ENCODE results near the gene FAAP20. TPM values are rescaled to one million over a fixed set of nuclear protein-coding genes. Genes with fewer than 3 reads are reported as not detected.

The FAAP20 gene
- total RNA-seq, 1 experiment from 2014 or later: 72.1 TPM

DNA sequence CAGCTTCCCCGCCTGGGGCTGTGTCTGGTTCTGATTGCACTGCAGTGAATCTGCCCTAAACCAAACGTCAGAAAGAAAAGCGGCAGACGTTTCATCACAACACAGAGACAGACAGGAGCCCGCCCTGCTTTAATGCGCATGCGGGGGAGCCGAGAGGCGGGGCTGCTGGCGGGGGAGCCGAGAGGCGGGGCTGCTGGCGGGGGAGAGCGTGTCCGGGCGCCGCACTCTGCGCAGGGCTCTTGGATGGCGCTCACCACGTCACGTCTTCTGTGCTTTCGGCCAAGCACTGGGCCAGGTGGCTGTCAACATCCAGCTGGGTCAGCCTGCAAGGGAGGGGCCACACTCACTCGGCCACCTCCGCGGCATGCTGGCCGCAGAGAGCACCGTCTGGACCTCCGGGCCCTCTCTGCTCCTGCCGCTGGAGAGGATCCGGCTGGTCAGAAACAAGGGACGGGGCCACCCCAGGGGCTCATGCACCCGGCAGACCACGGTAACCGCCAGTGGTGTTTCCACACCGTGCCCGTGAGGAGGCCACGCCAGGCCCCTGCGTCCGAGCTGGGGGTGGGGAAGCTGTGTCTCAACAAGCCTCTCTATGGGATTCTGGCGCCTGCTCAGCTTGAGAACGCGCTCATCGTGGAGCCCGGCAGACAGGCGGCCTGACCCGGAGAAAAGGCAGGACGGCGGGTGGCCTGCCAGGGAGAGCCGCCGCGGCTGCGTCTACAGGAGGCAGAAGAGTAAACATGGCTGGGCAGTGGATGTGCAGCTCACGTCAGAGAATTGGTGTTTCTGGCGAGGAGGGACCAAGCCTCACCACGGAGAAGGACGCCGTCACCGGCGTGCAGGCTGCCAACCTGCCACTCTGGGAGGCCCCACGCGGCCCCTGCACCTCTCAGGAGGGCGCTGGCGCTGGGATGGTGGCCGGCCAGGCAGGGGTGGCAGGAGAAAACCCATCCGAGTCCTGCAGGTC is 4.8 kb downstream of the FAAP20 start:
- intact Hi-C loops (cut with micrococcal nuclease; ENCODE audit: unreplicated experiment): loop anchor here (10.0 kb wide), 1 partner anchor 1235 kb away; no protein-coding TSS in a partner anchor
- H3K9me2 ChIP-seq (ENCODE audit: insufficient read depth): no peaks in the 10 kb centered on the region
- peak overlapping the region; percentile 76 for H3K4me2 ChIP-seq
- H3K4me1 ChIP-seq (replicated peaks; ENCODE audit: insufficient read depth): peaks cover 4% of the 10 kb centered on the region; the same call in 1 of the 2 replicates
- no TSS peak for BruUV-seq (replicated peaks)
- no peak for TF ChIP-seq EZH2 (IDR thresholded peaks at IDR 0.05; ENCODE audit: low read depth)
- TF ChIP-seq, protein P1, sequence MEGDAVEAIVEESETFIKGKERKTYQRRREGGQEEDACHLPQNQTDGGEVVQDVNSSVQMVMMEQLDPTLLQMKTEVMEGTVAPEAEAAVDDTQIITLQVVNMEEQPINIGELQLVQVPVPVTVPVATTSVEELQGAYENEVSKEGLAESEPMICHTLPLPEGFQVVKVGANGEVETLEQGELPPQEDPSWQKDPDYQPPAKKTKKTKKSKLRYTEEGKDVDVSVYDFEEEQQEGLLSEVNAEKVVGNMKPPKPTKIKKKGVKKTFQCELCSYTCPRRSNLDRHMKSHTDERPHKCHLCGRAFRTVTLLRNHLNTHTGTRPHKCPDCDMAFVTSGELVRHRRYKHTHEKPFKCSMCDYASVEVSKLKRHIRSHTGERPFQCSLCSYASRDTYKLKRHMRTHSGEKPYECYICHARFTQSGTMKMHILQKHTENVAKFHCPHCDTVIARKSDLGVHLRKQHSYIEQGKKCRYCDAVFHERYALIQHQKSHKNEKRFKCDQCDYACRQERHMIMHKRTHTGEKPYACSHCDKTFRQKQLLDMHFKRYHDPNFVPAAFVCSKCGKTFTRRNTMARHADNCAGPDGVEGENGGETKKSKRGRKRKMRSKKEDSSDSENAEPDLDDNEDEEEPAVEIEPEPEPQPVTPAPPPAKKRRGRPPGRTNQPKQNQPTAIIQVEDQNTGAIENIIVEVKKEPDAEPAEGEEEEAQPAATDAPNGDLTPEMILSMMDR (conservative IDR thresholded peaks at IDR 0.05): no peak
- ChIA-PET POLR2A (ENCODE audit: unreplicated experiment) (interaction anchor here (0.6 to 0.7 kb wide), 3 partner anchors 10 to 195 kb away, joined by 5 to 12 read pairs (median 8); partner anchors contain the start of gene GABRD), CTCF (interaction anchor here (0.6 to 0.8 kb wide), 3 partner anchors 15 to 246 kb away, joined by 3 to 5 read pairs (median 5); no protein-coding TSS in a partner anchor)
- H3K27ac ChIP-seq: no peak overlapping the region
- H3K4me3 ChIP-seq: peak overlapping the region; percentile 50; the same call in 1 of the 2 replicates
- H3K9me3 ChIP-seq (ENCODE audit: insufficient read depth, low read depth): no peaks in the 10 kb centered on the region
- peak; percentile 75 to 93 for DNase-seq
- H3K36me3 ChIP-seq (ENCODE audit: low read depth): no peaks in the 10 kb centered on the region
- peaks cover 5% of the 10 kb centered on the region; the same call in 1 of the 2 replicates for H3F3A ChIP-seq (ENCODE audit: insufficient read depth, low read depth)
- H4K20me1 ChIP-seq (ENCODE audit: insufficient read depth): no peaks in the 10 kb centered on the region; the same call in 1 of the 2 replicates
- H3K79me2 ChIP-seq (ENCODE audit: low read depth): no peaks in the 10 kb centered on the region
- H3K27me3 ChIP-seq (ENCODE audit: insufficient read depth, low read depth): no peaks in the 10 kb centered on the region
- H2AFZ ChIP-seq: 0 out of 2 replicates have a peak overlapping the region, but pooled peaks have one; percentile 50

DNA sequence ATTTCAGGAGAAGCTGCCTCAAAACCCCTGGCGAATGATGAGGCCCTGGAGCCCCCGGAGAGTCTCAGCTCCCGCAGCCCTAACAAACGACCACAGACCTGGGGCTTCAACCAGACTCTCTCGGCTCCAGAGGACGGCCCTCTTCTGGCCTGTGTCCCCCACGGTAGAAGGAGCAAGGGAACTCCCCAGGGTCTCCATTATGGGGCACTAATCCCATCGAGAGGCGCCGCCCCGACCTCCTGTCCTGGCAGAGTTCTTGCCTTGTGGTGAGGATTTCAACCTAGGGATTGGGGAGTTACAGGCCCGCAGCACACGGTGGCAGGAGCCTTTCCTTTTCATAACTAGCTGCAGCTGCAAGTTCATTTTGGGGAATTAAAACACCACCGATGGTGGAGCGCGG is 6.2 kb downstream of the FAAP20 start:
- Histone ChIP-seq H3K36me3 (ENCODE audit: low read depth) (no peaks in the 10 kb centered on the region), H3K4me1 (replicated peaks; ENCODE audit: insufficient read depth) (no peaks in the 10 kb centered on the region), H3F3A (ENCODE audit: insufficient read depth, low read depth) (peaks cover 11% of the 10 kb centered on the region; the same call in 1 of the 2 replicates), H3K4me3 (no peak overlapping the region), H3K9me3 (ENCODE audit: insufficient read depth, low read depth) (no peaks in the 10 kb centered on the region), H3K4me2 (no peak overlapping the region), H3K79me2 (ENCODE audit: low read depth) (no peaks in the 10 kb centered on the region), H3K9me2 (ENCODE audit: insufficient read depth) (no peaks in the 10 kb centered on the region), H3K27ac (no peak overlapping the region), H3K27me3 (ENCODE audit: insufficient read depth, low read depth) (no peaks in the 10 kb centered on the region), H2AFZ (no peak overlapping the region), H4K20me1 (ENCODE audit: insufficient read depth) (no peaks in the 10 kb centered on the region; the same call in 1 of the 2 replicates)
- POLR2A ChIA-PET (ENCODE audit: unreplicated experiment): no interaction called here
- no TSS peak for BruUV-seq (replicated peaks)
- no peak for DNase-seq
- TF ChIP-seq, protein P1 (conservative IDR thresholded peaks at IDR 0.05): no peak
- no peak for TF ChIP-seq EZH2 (IDR thresholded peaks at IDR 0.05; ENCODE audit: low read depth)
- intact Hi-C loops (cut with micrococcal nuclease; ENCODE audit: unreplicated experiment): no loop called here
- CTCF ChIA-PET: no interaction called here

DNA sequence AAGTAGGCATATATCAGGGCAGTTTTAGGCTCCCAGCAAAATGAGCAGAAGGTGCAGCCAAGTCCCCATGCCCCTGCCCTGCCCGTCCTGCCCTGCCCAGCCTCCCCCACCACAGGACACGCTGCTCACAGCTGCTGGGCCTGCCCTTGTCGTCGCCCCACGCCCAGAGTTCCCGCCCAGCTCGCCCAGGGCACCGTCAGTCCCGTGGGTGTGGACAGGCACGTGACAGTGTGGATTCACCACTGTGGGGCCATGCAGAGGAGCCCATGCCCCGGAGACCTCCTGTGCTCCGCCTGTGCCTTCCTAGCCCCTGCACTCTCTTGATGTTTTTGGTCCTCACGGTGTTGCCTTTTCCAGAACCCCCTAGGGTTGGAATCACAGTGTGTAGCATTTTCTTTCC is 7.0 kb downstream of the FAAP20 start:
- Histone ChIP-seq H3K27me3 (ENCODE audit: insufficient read depth, low read depth) (no peaks in the 10 kb centered on the region), H3F3A (ENCODE audit: insufficient read depth, low read depth) (peaks cover 9% of the 10 kb centered on the region; the same call in 1 of the 2 replicates), H3K4me1 (replicated peaks; ENCODE audit: insufficient read depth) (no peaks in the 10 kb centered on the region), H4K20me1 (ENCODE audit: insufficient read depth) (no peaks in the 10 kb centered on the region; the same call in 1 of the 2 replicates), H3K4me3 (no peak overlapping the region), H3K36me3 (ENCODE audit: low read depth) (no peaks in the 10 kb centered on the region), H3K79me2 (ENCODE audit: low read depth) (no peaks in the 10 kb centered on the region), H3K27ac (no peak overlapping the region), H3K4me2 (no peak overlapping the region), H3K9me2 (ENCODE audit: insufficient read depth) (no peaks in the 10 kb centered on the region), H2AFZ (no peak overlapping the region), H3K9me3 (ENCODE audit: insufficient read depth, low read depth) (no peaks in the 10 kb centered on the region)
- CTCF ChIA-PET: no interaction called here
- intact Hi-C loops (cut with micrococcal nuclease; ENCODE audit: unreplicated experiment): no loop called here
- DNase-seq: no peak
- POLR2A ChIA-PET (ENCODE audit: unreplicated experiment): no interaction called here
- BruUV-seq (replicated peaks): no TSS peak
- TF ChIP-seq, protein P1 (conservative IDR thresholded peaks at IDR 0.05): no peak
- no peak for TF ChIP-seq EZH2 (IDR thresholded peaks at IDR 0.05; ENCODE audit: low read depth)

All from PC-9 (cell line).